Measurements from ENCODE around the gene PRELP. TPM values are rescaled to one million over a fixed set of nuclear protein-coding genes. Genes with fewer than 3 reads are reported as not detected.
"Not testable (repeated sequence)": the region's sequence is repeated elsewhere in the genome, so short reads cannot be mapped to it uniquely, and the experiment has no call there.

The PRELP gene
- total and polyA plus RNA-seq, 2 of the 8 experiments (the other 6 are each of a cell fraction or from before 2014, with no cell fraction given) = 0.13 to 0.23 TPM

- H2BK12ac ChIP-seq (ENCODE audit: low read depth, low read length); H4K5ac ChIP-seq (ENCODE audit: insufficient read length, low read depth, low read length); H3K27me3 ChIP-seq (replicated peaks in 1 of 4; ENCODE audit: control insufficient read depth in 3 of 4, extremely low read depth in 1 of 4, insufficient read depth in 3 of 4, low read length in 3 of 4); FAIRE-seq; H3K27ac ChIP-seq (ENCODE audit: low read depth, low read length); H4K91ac ChIP-seq (replicated peaks; ENCODE audit: insufficient read length, low read length); H2AK5ac ChIP-seq (ENCODE audit: low read depth, low read length); POLR2A ChIA-PET (ENCODE audit: partially characterized antibody); H3K4me1 ChIP-seq (replicated peaks in 1 of 4; ENCODE audit: control insufficient read depth in 3 of 4, insufficient read depth in 4 of 4, low read length in 3 of 4); H3K18ac ChIP-seq (ENCODE audit: extremely low read depth, low read length); H3K23me2 ChIP-seq (ENCODE audit: low read depth, low read length); H2BK15ac ChIP-seq (ENCODE audit: low read length); H4K8ac ChIP-seq (ENCODE audit: extremely low read depth, insufficient read depth, low read length); H3K4ac ChIP-seq (replicated peaks; ENCODE audit: insufficient read length, low read depth, low read length); H2AFZ ChIP-seq (ENCODE audit: low read length); H3K9me3 ChIP-seq (ENCODE audit: insufficient read depth in 2 of 2, low read depth in 1 of 2, low read length in 1 of 2); DNase-seq (ENCODE audit: low read depth in 1 of 2, low spot score in 2 of 2); H2BK120ac ChIP-seq (replicated peaks; ENCODE audit: low read depth, low read length); H2BK20ac ChIP-seq (ENCODE audit: low read length); H3K79me2 ChIP-seq (ENCODE audit: control insufficient read depth in 1 of 2, insufficient read depth in 2 of 2, low read length in 2 of 2); H3K23ac ChIP-seq (ENCODE audit: insufficient read length); H3K4me3 ChIP-seq (ENCODE audit: extremely low read depth in 1 of 4, insufficient read depth in 2 of 4, low read depth in 3 of 4, low read length in 4 of 4); H3K79me1 ChIP-seq (ENCODE audit: low read depth, low read length); H4K20me1 ChIP-seq (replicated peaks in 1 of 2; ENCODE audit: control insufficient read depth in 1 of 2, insufficient read depth in 2 of 2, low read length in 2 of 2); H3K56ac ChIP-seq (replicated peaks; ENCODE audit: insufficient read length, low read depth, low read length); H3K14ac ChIP-seq (ENCODE audit: insufficient read length); H2BK5ac ChIP-seq (ENCODE audit: low read depth, low read length); H3K9ac ChIP-seq (replicated peaks in 1 of 4; ENCODE audit: extremely low read depth in 1 of 4, low read depth in 3 of 4, low read length in 3 of 4); H3K4me2 ChIP-seq (ENCODE audit: insufficient read depth in 1 of 2, low read depth in 2 of 2, low read length in 2 of 2); H3K36me3 ChIP-seq (ENCODE audit: control insufficient read depth in 2 of 4, insufficient read depth in 4 of 4, low read length in 3 of 4): not testable (repeated sequence)
- CTCF ChIA-PET (ENCODE audit: partially characterized antibody) = interaction anchor here (0.5 to 23.5 kb wide), 14 partner anchors 10 to 428 kb away, joined by 3 to 330 read pairs (median 4); partner anchors contain the start of genes FMOD and PRELP
- 87% methylated on average over 11 of the region's 13 CpGs; no CpG with 5 or more reads in 1 of the 2 experiments for WGBS, 2 experiments (ENCODE audit: extremely low coverage in 1 of 2, insufficient coverage in 1 of 2, insufficient read length in 1 of 2, insufficient replicate concordance in 2 of 2, low coverage in 1 of 2, low lambda C conversion rate in 2 of 2, missing lambda C conversion rate in 1 of 2)
Measured at GRCh38 chr1:203466906-203467549, 8.6 kb upstream of the PRELP start.
